ENCODE data around the gene AGPAT3. TPM values are rescaled to one million over a fixed set of nuclear protein-coding genes. Genes with fewer than 3 reads are reported as not detected.
A peak's percentile ranks its signal among the peaks of the same experiment; 100 is the strongest.

Gene AGPAT3
- total RNA-seq, 1 donor from 2014 or later = 39.7 TPM

DNA sequence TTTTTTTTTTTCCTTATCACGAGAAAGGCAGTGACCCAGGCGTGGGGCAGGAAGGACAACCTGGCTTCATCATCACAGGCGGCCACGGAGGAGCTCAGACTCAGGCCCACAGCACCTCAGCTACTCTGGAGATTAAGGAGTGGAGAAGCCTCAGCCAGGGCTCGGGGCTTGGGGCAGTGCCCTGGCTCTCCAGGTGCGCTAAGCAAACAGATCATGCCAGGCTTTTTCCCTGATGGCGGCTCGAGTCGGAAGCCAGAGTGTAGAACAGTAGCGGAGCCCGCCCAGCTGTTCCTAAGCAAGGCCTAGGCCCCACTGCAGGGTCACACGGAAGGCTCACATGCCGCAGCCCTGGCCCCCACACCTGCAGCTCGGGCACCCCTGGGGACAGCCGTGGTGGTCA lies 70.7 kb downstream of the AGPAT3 start:
- DNase-seq (ENCODE audit: low read depth in 2 of 2) = no peak

DNA sequence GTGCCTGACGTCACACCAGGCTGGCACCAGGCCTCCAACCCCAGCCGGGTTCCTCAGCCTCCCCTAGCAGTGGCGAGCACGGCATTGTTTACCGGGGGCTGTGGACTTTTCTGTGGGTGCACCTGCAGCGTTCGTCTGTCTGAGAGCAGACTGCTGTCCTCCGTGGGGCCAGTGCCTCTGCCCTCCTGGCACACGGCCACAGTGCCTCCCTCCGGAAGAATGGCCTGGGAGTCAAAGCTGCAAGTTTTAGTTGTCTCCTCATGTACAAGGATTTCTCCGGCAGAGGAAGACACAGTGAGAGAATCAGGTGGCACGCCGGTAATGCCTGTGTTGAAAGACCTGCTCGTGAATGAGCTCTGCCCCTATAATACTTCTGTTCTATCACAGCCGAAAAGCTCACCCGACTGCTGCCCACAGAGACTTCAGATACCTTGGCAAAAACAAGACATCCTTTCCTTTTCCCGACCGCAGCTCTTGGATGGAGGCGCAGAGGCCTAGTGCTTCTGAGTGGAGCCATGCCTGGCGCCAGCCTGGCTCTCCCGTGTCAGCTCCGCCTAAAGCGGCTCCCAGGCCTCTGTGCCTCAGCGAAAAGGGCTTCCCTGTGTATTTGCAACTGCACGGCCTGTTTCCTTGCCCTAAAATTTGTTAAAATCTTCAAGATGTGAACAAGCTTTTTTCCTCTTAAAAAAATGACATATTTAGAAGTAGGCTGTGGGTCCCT lies 71.4 kb downstream of the AGPAT3 start:
- peak in 1 of 2 donors; percentile 23 for DNase-seq (ENCODE audit: low read depth in 2 of 2)

DNA sequence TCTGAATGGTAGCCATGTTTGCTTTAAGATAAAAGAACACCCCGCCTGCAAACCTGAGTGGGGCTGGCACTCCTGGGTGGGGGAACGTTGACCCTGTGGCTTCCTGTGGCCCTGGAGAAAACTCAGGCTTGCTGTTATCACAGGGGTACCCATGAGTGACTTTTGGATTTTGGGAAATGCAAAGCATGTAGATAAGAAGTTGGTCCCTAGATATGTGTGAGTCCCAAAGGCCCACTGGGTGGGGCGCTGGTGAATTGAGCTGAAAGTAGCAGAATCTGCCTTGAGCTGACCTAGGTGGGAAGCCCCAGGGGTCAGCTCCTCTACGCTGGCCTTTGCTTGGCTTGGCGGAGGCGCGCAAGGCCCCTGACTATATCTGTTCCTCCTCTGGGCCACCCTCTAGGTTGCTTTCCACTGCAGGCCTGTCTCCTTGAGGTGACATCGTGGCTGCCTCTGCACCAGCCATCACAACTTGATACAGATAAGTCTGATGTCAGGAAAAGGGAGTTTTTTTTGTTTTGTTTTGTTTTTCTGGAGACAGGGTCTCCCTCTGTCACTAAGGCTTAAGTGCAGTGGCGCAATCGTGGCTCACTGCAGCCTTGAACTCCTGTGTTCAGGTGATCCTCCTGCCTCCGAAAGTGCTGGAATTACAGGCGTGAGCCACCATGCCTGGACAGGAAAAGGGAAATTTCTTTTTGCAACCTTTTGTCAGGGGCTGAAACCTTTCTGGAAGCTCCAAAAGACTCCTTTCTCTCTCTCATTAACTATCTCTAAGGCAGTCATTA lies 72.2 kb downstream of the AGPAT3 start:
- no peak for DNase-seq (ENCODE audit: low read depth in 2 of 2)

DNA sequence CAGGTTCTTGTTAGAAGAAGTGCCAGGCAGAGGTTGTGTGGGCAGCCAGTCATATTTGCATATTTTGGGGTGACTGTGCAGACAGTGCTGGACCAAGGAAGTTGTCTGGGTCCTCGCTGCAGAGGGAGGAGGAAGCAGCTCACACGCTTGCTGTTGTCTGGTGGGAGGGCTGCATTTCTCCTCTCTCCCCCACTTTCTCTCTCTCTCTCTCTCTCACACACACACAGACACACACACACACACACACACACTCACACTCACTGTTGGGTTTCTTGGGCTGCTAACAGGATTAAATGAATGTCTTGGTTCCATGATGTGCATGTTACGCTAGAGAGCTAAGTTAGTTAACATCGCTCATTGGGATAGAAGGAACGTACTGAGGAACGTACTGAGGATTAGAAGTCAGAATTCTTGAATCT lies 72.9 kb downstream of the AGPAT3 start:
- no peak for DNase-seq (ENCODE audit: low read depth in 2 of 2)

DNA sequence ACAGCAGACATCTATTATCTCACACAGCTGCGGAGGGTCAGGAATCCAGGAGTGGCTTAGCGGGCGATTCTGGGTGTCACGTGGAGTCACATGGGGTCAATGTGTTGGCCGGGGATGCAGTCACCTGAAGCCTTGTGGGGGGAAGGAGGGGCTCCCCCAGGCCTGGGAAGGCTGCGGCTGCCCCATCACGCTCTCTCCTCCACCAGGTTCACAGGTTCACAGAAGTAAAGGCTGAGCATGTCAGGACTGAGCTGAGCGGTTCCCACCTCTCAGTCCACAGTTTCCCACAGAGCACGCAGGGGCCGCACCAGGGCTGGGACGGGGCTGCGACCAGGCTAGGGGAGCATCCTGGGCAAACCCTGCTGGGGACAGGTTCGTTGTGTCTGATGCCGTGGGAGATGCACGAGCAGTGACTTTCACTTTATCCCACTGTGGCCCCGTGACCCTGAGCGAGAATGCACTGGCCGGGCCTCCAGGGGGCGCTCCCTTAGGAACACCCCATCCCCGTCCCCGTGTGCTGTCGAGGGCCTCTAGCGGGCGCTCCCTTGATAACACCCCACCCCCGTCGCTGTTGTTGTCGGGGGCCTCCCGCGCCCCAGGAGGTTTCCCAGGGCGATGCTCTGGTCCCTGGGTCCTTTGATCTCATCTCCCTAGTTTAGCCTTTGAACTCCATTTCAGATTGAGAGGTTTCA lies 73.9 kb downstream of the AGPAT3 start:
- DNase-seq (ENCODE audit: low read depth in 2 of 2) = peak; percentile 72 to 90

DNA sequence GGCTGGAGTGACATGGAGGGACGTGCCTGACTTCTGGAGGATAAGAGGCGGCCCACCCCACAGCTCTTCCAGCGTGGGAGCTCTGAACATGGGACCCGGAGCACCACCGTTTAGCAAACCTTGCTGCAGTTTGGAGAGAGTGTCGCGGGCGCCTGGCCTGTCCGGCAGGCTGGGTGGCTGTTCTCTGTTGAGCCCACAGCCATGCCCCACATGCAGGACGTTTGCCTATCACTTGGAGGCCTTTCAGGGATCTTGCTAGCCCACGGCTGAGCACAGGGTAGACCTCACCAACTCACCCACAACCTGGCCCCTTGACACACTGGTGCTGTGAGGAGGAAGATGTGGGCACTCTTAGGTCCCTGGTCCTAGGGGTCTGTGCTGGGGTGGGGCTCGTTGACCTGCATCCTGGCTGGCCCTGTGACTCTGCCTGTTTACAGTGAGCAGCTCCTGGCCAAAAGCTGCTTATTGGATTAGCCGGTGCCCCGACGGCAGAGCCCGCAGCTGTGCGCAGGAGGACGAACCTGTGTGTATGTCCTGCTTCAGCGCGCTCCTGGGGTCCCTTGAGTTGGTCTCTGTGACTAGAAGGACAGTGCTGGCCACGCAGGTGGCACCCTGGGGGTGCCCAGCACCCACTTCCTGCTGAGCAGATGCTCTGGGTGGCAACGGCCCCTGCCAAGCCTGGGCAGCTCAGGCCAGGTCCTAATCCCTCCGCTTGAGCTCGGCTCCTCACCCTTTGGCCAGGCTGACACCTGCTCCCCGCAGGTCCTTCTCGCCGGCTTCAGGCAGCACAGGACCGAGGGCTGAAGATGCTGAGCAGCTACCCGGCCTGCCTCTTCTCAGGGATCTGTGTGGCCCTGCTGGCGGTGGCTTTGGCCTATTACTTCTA lies 74.7 kb downstream of the AGPAT3 start:
- no peak for DNase-seq (ENCODE audit: low read depth in 2 of 2)

DNA sequence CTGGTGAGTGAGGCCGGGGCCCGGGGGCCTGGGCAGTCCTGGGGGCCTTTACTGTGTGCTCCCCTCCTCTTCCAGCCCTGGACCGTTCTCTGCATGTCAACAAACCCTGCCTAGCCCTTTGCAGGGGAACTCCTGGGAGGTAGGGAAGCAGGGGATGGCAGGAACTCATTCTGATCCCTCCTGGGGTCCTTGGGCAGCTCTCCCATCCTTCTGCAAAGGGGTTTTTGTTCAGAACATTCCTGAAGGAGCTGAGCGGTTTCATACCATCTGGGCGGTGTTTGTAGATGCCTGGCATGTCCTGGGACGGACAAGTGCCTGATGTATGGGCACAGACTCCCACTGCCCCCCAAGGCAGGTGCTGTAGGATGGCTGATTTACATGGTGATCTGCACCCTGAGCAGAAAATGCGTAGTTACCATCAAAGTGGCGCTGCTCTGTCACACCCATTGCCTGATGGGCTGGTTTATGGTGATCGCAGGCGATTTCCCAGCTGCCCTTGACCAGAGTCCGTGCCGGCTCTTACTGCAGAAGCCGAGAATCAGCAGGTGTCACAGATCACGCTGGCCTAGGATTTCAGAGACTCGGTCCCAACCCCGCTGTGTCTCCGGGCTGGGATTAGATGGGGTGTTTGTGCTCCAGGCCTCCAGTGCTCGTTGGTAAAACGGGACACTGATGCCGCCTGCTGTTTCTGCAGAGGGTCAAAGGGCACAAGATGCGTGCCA lies 75.5 kb downstream of the AGPAT3 start:
- DNase-seq (ENCODE audit: low read depth in 2 of 2) = no peak

DNA sequence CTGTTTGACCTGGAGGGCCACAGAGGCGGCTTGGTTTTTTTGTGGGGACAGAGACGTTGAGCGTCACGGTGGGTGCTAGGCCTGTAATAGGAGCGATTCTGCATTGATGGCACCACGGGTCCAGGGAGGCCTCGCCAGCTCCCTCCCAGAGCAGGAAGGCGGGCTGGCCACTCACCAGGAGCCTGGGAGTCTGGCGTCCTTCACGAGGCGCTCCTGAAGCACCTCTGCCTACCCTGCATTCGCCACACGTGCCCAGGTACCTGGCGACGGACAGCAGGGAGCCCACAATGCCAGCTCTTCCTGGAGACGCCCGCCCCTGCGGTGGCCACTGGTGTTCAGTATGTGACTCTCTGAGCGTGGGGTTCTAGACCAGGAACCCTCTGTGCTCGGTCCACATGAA lies 77.2 kb downstream of the AGPAT3 start:
- DNase-seq (ENCODE audit: low read depth in 2 of 2) = no peak

DNA sequence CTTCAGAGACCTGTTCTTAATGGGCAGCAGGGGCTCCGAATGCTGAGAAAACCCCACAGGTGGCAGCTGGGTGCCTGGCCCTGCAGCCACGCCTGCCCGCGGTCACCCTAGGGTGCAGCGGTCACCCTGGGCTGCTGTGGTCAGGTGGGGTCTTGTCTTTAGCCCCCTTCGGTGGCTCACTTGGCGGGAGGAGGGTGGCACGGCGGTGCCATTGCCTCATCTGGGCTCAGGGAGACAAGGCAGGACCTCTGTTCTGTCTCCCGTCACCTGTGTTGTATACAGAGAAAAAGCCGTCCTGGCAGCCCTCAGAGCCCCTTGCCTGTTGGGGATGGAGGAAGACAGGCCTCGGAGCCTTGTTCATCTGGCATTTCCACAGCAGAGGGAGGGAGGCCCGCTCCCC lies 77.6 kb downstream of the AGPAT3 start:
- no peak for DNase-seq (ENCODE audit: low read depth in 2 of 2)

DNA sequence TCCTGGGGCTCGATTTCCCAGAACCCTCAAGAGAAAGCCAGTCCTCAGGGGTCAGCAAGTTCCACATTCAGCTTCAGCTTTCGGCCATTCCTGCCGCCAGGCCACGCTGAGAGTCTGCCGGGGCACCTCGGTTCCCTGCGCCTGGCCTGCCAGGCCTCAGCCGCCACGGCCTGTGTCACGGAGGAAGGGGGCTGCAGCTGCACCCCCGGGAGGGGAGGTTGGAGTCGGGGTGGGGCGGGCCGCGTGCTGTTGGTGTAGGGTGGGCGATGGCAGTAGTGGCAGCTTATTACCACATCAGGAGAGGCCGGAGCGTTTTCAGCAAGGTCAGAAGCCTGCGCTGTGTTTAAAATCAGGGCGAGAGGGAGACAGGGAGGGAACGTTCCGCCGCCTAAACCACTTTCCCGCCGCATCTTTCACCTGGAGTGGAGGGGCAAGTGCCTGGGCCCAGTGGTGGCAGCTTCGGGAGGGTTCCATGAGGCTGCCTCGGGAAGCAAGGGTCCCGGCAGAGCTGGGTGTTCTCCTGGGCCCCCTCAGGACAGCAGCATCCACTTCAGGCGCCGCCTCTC lies 78.6 kb downstream of the AGPAT3 start:
- no peak for DNase-seq (ENCODE audit: low read depth in 2 of 2)

DNA sequence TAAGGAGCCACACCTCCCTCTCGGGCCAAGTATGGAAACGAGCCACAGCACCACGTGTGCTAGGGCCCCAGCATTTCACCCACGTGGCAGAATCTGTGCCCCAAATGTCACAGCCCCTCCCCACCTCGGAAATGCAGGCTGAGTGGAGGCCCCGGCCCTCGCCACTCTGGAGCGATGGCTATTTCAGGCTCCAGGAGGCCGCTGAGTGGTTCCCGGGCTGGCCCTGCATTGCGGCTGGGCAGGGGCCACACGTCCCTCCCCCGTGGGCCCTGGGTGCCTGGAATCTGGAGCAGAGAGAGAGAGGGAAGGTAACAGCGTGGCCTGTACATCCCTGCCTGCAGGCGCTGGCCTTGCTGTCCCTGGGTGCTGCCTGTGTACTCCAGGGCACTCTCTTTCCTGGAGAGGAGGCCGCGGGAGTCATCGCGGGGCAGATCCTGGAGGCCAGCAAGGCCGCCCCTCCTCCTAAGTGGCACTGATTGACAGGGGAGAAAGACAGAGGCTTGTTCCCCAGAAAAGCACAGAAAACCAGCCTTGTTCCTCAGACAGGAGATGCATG lies 79.1 kb downstream of the AGPAT3 start:
- DNase-seq (ENCODE audit: low read depth in 2 of 2) = no peak

DNA sequence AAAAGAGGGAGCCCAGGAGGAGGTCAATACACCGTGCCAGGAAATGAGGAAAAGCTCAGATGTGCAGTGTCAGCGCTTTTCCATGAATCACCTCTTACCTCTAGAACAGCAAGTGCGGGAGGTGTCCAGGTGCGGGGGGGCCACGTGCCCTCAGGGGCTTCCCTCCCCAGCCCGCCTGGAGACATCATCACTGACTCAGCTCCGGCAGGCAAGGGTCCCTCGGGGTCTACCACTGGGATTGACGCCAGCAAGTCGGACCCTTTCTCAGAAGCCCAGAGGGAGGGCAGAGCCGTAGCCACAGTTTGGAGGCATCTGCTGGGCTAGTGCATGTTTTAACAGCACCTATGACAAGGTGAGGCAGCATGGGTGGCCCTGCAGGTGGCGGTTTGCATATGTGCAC lies 79.7 kb downstream of the AGPAT3 start:
- no peak for DNase-seq (ENCODE audit: low read depth in 2 of 2)

DNA sequence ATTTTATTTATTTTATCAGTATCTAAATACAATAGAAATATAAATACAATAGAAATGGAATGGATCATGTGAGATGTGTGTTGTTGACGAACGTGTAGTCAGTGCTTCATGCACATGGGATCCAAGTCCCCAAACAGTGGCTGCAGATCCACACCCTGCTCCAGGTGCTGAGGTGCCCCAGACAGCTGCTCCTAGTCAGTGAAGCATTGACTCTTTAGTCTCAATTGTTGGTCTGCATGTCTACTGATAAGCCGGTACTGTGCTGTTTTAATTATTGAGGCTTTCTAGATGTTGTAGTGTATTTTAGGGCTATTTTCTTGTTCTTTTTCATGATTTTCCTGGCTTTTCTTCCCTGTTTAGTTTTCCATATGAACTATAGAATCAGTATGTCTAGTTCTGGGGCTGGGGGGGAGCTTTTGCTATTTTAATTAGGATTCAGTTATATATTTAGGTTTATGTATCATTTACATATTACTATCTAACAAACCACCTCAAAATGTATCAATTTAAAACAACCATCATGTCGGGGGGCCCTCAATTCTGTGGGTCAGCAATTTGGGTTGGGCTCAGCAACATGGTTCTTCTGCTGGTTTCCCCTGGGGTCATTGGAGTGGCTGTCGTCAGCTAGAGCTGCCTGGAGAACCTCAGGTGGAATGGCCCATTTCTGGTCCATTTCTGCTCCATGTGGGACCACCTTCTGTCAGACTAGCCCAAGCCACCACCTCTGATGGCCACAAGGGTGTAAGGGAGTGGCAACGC lies 83.9 kb downstream of the AGPAT3 start:
- no peak for DNase-seq (ENCODE audit: low read depth in 2 of 2)

DNA sequence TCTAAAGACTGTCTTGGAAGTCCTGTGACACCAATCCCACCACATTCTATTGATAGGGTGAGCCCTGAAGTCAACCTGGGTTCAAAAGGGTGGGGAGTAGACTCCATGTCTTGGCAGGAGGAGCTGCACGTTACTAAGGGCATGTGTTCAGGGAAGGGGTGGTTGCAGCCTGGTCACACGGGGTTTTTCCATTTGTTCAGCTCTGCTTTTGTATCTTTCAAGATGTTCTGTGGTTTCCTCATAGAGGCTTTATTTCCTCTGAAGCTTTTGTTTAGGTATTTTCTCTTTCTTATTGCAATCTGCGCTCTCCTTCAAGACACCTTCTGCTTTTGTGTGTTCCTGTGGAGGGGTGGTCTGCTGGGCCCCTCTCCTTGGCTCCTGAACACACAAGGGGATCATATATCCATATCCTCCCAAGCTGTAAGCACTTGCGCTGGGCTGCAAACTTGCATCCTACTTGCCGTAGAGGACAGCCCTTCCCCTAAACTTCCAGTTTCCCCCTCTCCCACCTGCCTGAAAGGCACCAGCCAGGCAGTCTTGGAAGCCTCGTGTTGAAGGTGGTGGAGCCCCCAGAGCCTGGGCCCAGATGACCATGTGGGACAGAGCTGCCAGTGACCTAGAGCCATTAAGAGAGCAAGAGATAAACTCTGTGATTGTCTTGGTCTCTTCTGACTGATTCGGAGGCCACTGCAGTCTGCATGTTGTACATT lies 84.6 kb downstream of the AGPAT3 start:
- DNase-seq (ENCODE audit: low read depth in 2 of 2) = no peak

DNA sequence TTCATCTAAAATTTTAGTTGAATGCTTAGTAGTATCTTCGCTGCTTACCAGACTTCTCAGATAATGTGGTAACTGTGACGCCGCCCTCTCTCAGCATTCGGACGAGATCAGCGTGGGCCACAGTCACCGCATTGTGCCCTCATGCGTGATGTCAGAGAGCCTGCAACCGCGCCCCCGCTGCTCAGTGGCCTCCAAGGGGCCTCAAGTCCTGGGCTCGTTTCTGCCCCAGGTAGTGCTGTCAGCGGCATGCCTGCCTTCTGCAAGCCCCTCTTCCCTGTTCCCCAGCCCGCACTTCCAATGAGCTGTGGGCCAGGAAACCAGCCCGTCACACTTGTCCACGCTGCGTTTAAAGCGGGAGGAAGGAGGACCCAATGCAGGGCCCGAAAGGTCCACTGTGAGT lies 85.5 kb downstream of the AGPAT3 start:
- DNase-seq (ENCODE audit: low read depth in 2 of 2) = no peak

DNA sequence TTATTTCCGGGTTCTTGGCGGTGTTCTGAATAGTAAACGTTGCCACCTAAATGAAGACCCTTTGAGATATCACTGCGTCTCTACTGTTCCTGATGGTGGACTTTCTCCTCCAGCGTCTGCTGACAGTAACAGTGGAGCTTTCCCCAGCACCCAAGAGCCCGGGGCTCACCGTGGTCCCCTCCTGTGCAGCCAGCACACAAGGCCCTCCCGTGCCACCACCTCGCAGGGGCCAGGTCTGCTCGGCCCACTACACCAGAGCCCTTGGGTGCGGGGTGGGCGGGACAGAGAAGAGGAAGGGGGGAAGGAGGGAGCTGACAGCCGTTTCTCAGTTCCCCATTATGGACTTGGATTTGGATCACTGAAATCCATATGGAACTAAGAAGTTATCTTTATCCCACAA lies 85.9 kb downstream of the AGPAT3 start:
- no peak for DNase-seq (ENCODE audit: low read depth in 2 of 2)

DNA sequence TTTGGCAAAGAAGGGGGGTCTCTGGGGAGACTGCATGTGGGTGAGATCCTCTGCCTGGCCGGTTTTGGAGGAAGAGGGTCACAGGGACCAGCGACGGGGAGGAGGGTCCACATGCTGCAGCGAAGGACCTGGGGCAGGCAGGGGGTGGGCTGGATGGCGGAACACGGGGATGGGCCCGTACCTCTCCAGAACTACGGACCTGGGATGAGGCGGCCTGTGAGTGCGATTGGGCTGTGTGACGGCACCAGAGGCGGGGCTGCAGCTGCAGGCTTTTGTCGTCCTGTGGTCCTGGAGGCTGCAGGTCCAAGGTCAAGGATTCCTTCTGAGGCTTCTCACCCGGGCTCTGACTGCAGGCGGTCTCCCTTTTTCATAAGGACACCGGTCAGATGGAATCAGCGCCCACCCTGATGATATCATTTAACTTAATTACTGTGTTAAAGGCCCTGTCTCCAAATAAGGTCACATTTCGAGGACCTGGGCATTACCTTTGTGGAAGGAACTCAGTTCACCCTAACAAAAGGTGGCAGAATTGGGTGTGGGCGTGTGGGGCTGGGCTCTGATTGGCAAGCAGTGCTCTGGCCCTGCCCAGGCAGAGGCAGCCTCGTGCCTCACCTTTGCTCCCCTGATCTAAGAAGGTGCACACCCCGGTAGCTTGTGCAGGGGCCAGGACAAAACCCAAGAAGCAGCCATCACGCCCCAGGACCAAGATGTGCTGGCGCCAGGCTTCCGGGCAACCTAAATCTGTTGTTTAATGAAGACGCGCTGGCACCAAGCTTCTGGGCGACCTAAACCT lies 87.1 kb downstream of the AGPAT3 start:
- no peak for DNase-seq (ENCODE audit: low read depth in 2 of 2)

DNA sequence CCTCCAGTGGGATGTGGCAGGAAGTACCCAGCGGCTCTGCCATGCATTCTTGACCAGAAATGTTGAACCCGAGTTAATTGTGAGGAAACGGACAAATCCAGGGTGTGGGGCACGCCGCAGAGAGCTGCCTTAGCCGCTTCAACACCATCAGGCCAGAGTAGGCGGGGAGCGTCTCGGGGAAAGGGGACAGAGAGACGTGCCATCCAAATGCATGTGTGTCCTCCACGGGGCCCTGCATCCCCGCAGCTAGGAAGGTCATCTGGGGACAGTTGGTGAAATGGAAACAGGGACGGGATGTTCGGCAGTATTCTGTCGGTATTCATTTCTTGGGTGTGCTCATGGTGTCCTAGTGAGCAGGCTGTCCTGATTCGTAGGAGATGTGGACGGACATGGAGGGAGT lies 88.0 kb downstream of the AGPAT3 start:
- DNase-seq (ENCODE audit: low read depth in 2 of 2) = no peak
